DMS114 treated with DMSO at 0.1 percent for 48 hours (cell line): ENCODE results near the gene NCBP1.
"Not testable (repeated sequence)": the region's sequence is repeated elsewhere in the genome, so short reads cannot be mapped to it uniquely, and the experiment has no call there.

ENCODE experiments used
- DNase-seq: peaks from one replicate; lab custom pipeline; 2025; ENCODE audit not compliant: unreplicated experiment; lab: John Stamatoyannopoulos, UW

NCBP1 gene

DNA sequence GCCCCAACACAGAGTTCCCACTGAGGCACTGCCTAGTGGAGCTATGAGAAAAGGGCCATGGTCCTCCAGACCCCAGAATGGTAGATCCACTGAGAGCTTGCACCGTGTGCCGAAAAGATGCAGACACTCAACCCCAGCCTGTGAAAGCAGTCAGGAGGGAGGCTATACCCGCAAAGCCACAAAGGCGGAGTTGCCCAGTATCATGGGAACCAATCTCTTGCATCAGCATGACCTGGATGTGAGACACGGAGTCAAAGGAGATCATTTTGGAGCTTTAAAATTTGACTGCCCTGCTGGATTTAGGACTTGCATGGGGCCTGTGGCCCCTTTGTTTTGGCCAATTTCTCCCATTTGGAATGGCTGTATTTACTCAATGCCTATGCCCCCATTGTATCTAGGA lies 11.1 kb upstream of the NCBP1 start:
- not testable (repeated sequence) for DNase-seq

- no peak for DNase-seq
These were observed 9.7 kb upstream of the NCBP1 start for GRCh38 chr9:97623946-97624345.

DNA sequence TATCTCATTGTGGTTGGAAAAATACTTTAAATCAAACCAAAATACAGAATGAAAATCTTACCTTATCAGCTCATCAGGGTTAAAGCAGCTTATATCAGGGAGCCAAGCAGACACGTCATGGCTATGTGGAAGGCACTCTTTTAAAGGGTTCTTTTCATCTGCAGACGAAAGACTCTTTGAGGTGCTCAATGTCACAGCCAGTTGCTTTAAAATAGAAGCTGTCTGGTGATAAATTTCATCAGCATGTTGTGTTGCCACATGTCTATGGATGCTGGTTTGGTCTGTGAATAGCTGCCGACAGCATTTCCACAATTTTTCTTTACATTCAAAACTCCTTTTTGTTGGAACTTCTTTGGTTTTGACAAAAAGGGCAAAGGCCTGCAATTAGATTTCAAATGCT lies 8.0 kb upstream of the NCBP1 start:
- no peak for DNase-seq

- DNase-seq, result no peak
These were observed 6.0 kb upstream of the NCBP1 start for GRCh38 chr9:97627624-97628023.

- DNase-seq, result no peak
These were observed 5.0 kb upstream of the NCBP1 start for GRCh38 chr9:97628668-97629067.

DNA sequence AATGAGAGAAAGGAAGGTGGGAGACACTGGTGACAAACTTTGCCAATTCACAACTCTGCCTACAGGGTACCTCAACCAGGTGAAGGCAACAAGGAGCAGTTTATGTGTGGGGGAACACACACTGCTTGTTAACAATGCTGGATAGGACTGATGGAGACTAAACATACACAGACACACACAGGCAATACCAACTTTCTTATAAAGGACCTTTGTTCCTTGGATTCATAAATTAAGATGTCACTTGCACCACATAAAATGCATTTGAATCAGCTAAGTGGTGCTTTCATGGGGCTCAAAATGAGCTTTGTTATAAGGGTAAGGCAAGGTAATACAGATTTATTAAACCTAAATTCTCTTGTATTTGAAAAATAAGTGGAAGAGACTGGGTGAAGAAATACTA lies 4.5 kb upstream of the NCBP1 start:
- DNase-seq, result no peak

DNA sequence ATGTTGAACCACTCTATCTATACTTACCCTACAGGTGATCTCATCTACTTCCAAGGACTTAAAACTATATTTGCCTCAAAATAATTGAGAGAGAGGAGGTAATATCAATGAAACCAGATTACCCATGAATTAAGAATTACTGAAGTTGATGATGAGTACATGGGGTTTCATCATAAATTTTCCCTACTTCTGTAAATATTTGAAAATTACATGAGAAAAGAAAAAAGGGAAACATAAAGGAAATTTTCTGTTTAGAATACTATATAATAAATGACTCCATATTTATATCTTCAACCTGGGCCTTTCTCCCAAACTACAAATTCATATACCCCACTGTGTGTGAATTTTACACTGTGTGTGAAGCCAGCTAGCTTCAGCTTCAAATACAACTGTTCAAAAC lies 3.0 kb upstream of the NCBP1 start:
- no peak for DNase-seq

- DNase-seq, result peak; percentile 49
These were observed 1.2 kb upstream of the NCBP1 start for GRCh38 chr9:97632248-97632984.

GRCh38 chr9:97633859-97634490 lies 354 bp downstream of the NCBP1 start:
- no peak for DNase-seq

DNA sequence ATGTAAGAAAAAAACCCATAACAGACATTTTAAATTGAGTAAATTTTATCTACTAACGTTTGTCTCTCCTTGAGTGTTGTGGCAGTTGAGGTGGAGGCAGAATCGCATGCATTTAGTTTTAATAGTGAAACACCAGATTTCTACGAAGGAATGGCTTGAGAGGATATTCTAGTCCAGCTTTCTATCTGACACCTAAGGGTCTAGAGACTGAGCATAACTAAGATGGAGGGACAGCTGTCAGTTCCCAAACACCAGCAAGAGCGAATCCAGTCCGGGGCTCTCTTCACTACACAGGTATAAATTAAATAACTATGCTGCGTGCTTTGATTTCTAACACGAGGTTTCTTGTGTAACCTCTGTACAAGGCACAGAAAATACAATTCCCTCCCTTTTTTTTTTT lies 1.4 kb downstream of the NCBP1 start:
- DNase-seq, result no peak

- DNase-seq, result no peak
These were observed 3.3 kb downstream of the NCBP1 start for GRCh38 chr9:97636903-97637302.

GRCh38 chr9:97638666-97639065 lies 5.0 kb downstream of the NCBP1 start:
- DNase-seq, result no peak

DNA sequence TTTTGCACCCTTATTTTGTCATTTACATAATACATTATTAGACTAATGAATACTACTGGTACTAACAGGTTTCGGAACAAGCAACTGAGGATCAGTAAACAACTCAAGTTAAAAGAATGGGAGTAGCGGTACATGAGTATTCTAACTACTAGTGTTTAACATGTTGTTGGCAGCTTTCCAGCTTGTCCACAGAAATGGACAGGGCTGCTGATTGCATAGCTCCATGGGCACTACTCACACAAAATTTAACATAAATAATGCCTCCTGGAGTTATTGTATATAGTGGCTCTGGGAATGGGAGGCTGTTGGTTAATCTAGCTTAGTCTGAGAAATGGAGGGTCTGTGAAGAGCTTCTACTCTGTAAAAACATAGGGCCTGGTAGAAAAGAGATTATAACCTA lies 6.7 kb downstream of the NCBP1 start:
- no peak for DNase-seq

DNA sequence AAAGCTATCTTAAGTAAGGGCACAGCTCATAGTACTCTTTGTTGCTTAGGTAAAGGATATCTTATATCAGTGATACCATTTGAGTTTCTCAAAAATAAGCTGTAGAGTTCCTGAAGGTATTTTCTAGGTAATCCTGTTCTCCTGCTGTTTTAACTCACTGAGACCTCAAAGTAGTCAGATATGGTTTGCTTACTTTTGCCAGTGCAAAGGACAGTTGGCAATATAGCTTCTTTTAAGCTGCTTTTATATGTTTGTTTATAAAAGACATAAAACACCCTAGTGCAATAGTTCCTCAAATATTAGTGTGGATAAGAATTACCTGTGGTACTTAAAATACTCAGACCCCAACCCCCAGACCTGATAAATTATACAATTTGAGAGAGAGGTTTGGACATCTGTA lies 12.1 kb downstream of the NCBP1 start:
- no peak for DNase-seq

GRCh38 chr9:97647996-97648395 lies 14.4 kb downstream of the NCBP1 start:
- DNase-seq, result no peak

DNA sequence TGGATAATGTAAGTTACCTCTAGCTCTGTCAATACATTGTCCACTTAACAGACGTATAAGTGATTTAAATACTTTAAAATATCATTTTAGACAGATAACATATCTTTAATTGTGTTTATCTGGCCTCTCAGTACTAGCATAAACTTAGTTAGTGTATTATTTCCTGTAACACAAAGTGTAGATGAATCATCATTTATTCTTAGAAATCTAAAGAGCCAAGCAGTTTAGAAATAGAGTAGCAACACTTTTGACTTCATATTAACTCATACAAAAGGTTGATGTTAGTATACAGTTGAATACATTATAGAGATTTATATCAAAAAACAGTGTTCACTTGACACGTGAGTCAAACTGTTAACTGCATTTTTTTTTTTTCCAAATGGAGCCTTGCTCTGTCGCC lies 18.0 kb downstream of the NCBP1 start:
- DNase-seq, result no peak

GRCh38 chr9:97658707-97659106 lies 25.1 kb downstream of the NCBP1 start:
- DNase-seq, result no peak

DNA sequence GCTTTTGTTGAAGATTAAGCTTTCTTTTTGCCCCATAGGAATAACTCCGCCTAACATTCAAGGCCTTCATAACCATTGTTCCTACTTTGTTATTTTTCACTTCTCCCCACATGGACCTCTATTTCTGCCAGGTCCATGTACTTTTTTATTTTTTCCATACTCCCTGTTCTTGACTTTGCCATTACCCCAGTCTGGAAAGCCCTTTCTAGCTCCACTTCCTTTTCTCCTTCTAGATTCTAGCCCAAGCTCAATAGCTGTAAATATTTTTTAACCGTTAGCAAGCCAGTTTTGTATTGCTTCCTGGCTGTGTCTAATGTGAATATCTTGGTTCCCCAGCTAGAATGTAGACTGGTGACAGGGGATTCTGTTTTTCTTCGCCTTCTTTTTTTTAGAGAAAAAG lies 26.1 kb downstream of the NCBP1 start:
- DNase-seq, result no peak

DNA sequence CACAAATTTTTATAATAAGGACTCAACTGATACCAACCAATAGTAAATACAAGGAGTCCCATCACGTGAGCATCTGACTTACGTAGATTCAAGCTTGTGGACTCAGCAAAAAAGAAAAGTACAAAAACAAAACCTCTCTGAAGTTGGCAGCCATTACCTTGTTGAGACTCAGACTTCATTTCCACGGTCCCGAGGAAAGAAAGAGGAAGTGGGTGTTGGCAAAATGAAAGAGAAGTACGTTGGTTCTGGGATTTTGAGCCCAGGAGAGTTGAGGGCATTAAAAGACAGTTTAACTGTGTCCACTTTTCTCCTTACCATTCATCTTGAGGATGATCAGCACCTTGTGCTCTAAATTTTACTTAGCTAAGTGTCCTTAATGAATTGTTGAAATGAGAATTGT lies 26.7 kb downstream of the NCBP1 start:
- DNase-seq, result no peak

GRCh38 chr9:97660847-97661246 lies 27.2 kb downstream of the NCBP1 start:
- no peak for DNase-seq

DNA sequence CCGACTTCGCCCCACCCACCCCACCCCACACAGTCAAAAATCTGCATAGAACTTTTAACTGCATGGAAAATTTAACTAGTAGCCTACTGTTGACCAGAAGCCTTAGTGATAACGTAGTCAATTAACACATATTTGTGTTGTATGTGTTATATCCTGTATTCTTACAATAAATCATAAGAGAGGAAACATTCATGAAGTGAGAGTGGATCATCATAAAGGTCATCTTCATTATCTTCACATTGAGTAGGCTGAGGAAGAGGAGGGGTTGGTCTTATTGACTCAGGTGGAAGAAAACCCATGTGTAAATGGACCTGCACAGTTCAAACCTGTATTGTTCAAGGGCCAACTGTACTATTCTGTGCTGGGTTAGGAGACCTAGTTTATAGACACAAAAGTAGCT lies 32.1 kb downstream of the NCBP1 start:
- DNase-seq, result no peak

- DNase-seq, result no peak
These were observed 33.5 kb downstream of the NCBP1 start for GRCh38 chr9:97666907-97667686.
